Measurements from ENCODE around the gene CYP27C1.
"Not testable (repeated sequence)": the region's sequence is repeated elsewhere in the genome, so short reads cannot be mapped to it uniquely, and the experiment has no call there.

Gene CYP27C1

GRCh38 chr2:127164761-127165538 is 55.1 kb downstream of the CYP27C1 start:
- H3K4me1 Mint-ChIP-seq, result peaks cover 10 to 24% of the 10 kb centered on the region in 2 donors
- H3K4me3 Mint-ChIP-seq, result no peak overlapping the region
- no peaks in the 10 kb centered on the region for H3K36me3 Mint-ChIP-seq
- DNase-seq (no peak), ATAC-seq (replicated peaks) (no peak)
- no peaks in the 10 kb centered on the region for H3K9me3 Mint-ChIP-seq
- H3K27ac Mint-ChIP-seq, result no peak overlapping the region
- H3K27me3 Mint-ChIP-seq, result no peaks in the 10 kb centered on the region

- H3K9me3 Mint-ChIP-seq, result no peaks in the 10 kb centered on the region
These were observed 56.2 kb downstream of the CYP27C1 start for GRCh38 chr2:127163921-127164320.

GRCh38 chr2:127163090-127163406 is 57.1 kb downstream of the CYP27C1 start:
- not testable (repeated sequence) for H3K9me3 Mint-ChIP-seq; H3K4me3 Mint-ChIP-seq; H3K36me3 Mint-ChIP-seq; DNase-seq; ATAC-seq (replicated peaks); H3K27me3 Mint-ChIP-seq
- Mint-ChIP-seq H3K27ac (peak overlapping the region; percentile 14), H3K4me1 (peaks cover 25 to 42% of the 10 kb centered on the region in 2 donors)

More at GRCh38 chr2:127163921-127164320, 56.2 kb downstream of the CYP27C1 start:
- no peak for DNase-seq
- ATAC-seq (replicated peaks), result no peak
- Mint-ChIP-seq H3K27ac (no peak overlapping the region), H3K27me3 (no peaks in the 10 kb centered on the region), H3K4me1 (peaks cover 18 to 34% of the 10 kb centered on the region in 2 donors), H3K4me3 (no peak overlapping the region), H3K36me3 (no peaks in the 10 kb centered on the region)

- H3K36me3 Mint-ChIP-seq, result no peaks in the 10 kb centered on the region
- DNase-seq (no peak), ATAC-seq (replicated peaks) (no peak)
- no peak overlapping the region for H3K4me3 Mint-ChIP-seq
- peaks cover 26 to 48% of the 10 kb centered on the region in 2 donors for H3K4me1 Mint-ChIP-seq
- H3K9me3 Mint-ChIP-seq, result no peaks in the 10 kb centered on the region
- no peaks in the 10 kb centered on the region for H3K27me3 Mint-ChIP-seq
- peak overlapping the region; percentile 14 for H3K27ac Mint-ChIP-seq
These were observed 57.6 kb downstream of the CYP27C1 start for GRCh38 chr2:127162261-127163089.

GRCh38 chr2:127161176-127162136 is 58.6 kb downstream of the CYP27C1 start:
- no peak for DNase-seq
- Mint-ChIP-seq H3K27me3 (no peaks in the 10 kb centered on the region), H3K27ac (peak overlapping the region; percentile 86), H3K4me1 (peaks cover 28 to 55% of the 10 kb centered on the region in 2 donors), H3K4me3 (no peak overlapping the region), H3K9me3 (no peaks in the 10 kb centered on the region), H3K36me3 (no peaks in the 10 kb centered on the region)
- peak in 1 of 2 donors; percentile 28 for ATAC-seq (replicated peaks)

GRCh38 chr2:127160676-127161075 is 59.4 kb downstream of the CYP27C1 start:
- H3K4me1 Mint-ChIP-seq, result peaks cover 28 to 54% of the 10 kb centered on the region in 2 donors
- H3K9me3 Mint-ChIP-seq, result no peaks in the 10 kb centered on the region
- H3K27me3 Mint-ChIP-seq, result no peaks in the 10 kb centered on the region
- peak overlapping the region; percentile 86 for H3K27ac Mint-ChIP-seq
- ATAC-seq (replicated peaks), result no peak
- no peak overlapping the region for H3K4me3 Mint-ChIP-seq
- no peaks in the 10 kb centered on the region for H3K36me3 Mint-ChIP-seq
- no peak for DNase-seq

- H3K36me3 Mint-ChIP-seq, result no peaks in the 10 kb centered on the region
- DNase-seq (no peak), ATAC-seq (replicated peaks) (peak in 1 of 2 donors; percentile 3)
- no peaks in the 10 kb centered on the region for H3K27me3 Mint-ChIP-seq
- no peak overlapping the region for H3K4me3 Mint-ChIP-seq
- no peak overlapping the region for H3K27ac Mint-ChIP-seq
- H3K9me3 Mint-ChIP-seq, result no peaks in the 10 kb centered on the region
- H3K4me1 Mint-ChIP-seq, result peaks cover 28 to 49% of the 10 kb centered on the region in 2 donors
These were observed 60.6 kb downstream of the CYP27C1 start for GRCh38 chr2:127159543-127159942.

GRCh38 chr2:127158614-127159290 is 61.3 kb downstream of the CYP27C1 start:
- peak overlapping the region; percentile 79 for H3K27ac Mint-ChIP-seq
- no peaks in the 10 kb centered on the region for H3K27me3 Mint-ChIP-seq
- H3K9me3 Mint-ChIP-seq, result no peaks in the 10 kb centered on the region
- ATAC-seq (replicated peaks), result peak; percentile 98
- DNase-seq, result peak; percentile 40
- H3K36me3 Mint-ChIP-seq, result no peaks in the 10 kb centered on the region
- peaks cover 28 to 49% of the 10 kb centered on the region in 2 donors for H3K4me1 Mint-ChIP-seq
- H3K4me3 Mint-ChIP-seq, result peak overlapping the region; percentile 11 to 39

- Mint-ChIP-seq H3K4me1 (peaks cover 28 to 49% of the 10 kb centered on the region in 2 donors), H3K36me3 (no peaks in the 10 kb centered on the region), H3K27ac (peak overlapping the region; percentile 79)
These were observed 62.2 kb downstream of the CYP27C1 start for GRCh38 chr2:127157651-127158485.

GRCh38 chr2:127157114-127157513 is 63.0 kb downstream of the CYP27C1 start:
- Mint-ChIP-seq H3K27ac (peak overlapping the region; percentile 25), H3K4me1 (peaks cover 28 to 46% of the 10 kb centered on the region in 2 donors), H3K9me3 (no peaks in the 10 kb centered on the region), H3K27me3 (no peaks in the 10 kb centered on the region), H3K36me3 (no peaks in the 10 kb centered on the region), H3K4me3 (no peak overlapping the region)
- ATAC-seq (replicated peaks) (no peak), DNase-seq (no peak)

More at GRCh38 chr2:127157651-127158485, 62.2 kb downstream of the CYP27C1 start:
- ATAC-seq (replicated peaks) (no peak), DNase-seq (no peak)
- no peaks in the 10 kb centered on the region for H3K27me3 Mint-ChIP-seq
- H3K9me3 Mint-ChIP-seq, result no peaks in the 10 kb centered on the region
- no peak overlapping the region for H3K4me3 Mint-ChIP-seq

GRCh38 chr2:127155947-127156346 is 64.2 kb downstream of the CYP27C1 start:
- Mint-ChIP-seq H3K27me3 (no peaks in the 10 kb centered on the region), H3K4me1 (peaks cover 20 to 35% of the 10 kb centered on the region in 2 donors), H3K36me3 (no peaks in the 10 kb centered on the region), H3K27ac (no peak overlapping the region), H3K4me3 (no peak overlapping the region), H3K9me3 (peaks cover 0 to 1% of the 10 kb centered on the region in 2 donors)
- no peak for DNase-seq
- no peak for ATAC-seq (replicated peaks)

- H3K27ac Mint-ChIP-seq, result no peak overlapping the region
- DNase-seq (no peak), ATAC-seq (replicated peaks) (no peak)
- peaks cover 18 to 30% of the 10 kb centered on the region in 2 donors for H3K4me1 Mint-ChIP-seq
- H3K9me3 Mint-ChIP-seq, result peaks cover 0 to 3% of the 10 kb centered on the region in 2 donors
- no peaks in the 10 kb centered on the region for H3K27me3 Mint-ChIP-seq
- H3K36me3 Mint-ChIP-seq, result peaks cover 0 to 2% of the 10 kb centered on the region in 2 donors
- no peak overlapping the region for H3K4me3 Mint-ChIP-seq
These were observed 65.0 kb downstream of the CYP27C1 start for GRCh38 chr2:127155028-127155581.

All from stimulated activated naive B cell treated with anti-CD40 and anti-IgM and Interleukin-4, amounts not matched to agents 10 μg/mL and 1 μg/mL and 100 μg/mL, for 72 hours (primary cell).